Mucosa of descending colon (tissue), 3 donors: ENCODE measurements around the gene PPM1K. TPM values are rescaled to one million over a fixed set of nuclear protein-coding genes. Genes with fewer than 3 reads are reported as not detected.

ENCODE experiments used
- ATAC-seq: fragments of 200-7000 bp; cut with Tn5 transposase; one replicate; pipeline ENCODE4 v1.9.1; 2020; ENCODE audit warnings: mild to moderate bottlenecking, moderate library complexity
- DNase-seq, 3 donors: peaks; one replicate each; pipeline ENCODE4 v3.0.0-alpha.2; 2020
- H3K36me3 ChIP-seq: fragments of 200-600 bp; one replicate; pipeline ENCODE4 v1.8.0; 2021; ENCODE audit warnings: low read depth, mild to moderate bottlenecking
- H3K4me1 ChIP-seq: fragments of 200-600 bp; one replicate; pipeline ENCODE4 v1.8.0; 2021; ENCODE audit warnings: low read depth, mild to moderate bottlenecking
- H3K4me3 ChIP-seq: fragments of 200-600 bp; one replicate; pipeline ENCODE4 v1.8.0; 2021; ENCODE audit warnings: mild to moderate bottlenecking
- H3K9me3 ChIP-seq: fragments of 200-600 bp; one replicate; pipeline ENCODE4 v1.8.0; 2021; ENCODE audit warnings: mild to moderate bottlenecking
- CTCF ChIP-seq: fragments of 200-600 bp; IDR thresholded peaks from one replicate; pipeline ENCODE4 v1.8.0; 2022; ENCODE audit warnings: antibody characterized with exemption, mild to moderate bottlenecking
- intact Hi-C, 2 donors: fragments of 100-400 bp; cut with DNase I in 1 of 2; cut with micrococcal nuclease in 1 of 2; formaldehyde crosslinking; loops; one replicate each; pipeline versions ENCODE4 v1.11.0 to v1.11.1; 2022; cut with DNase I, micrococcal nuclease
- total RNA-seq, 3 donors: library from RNA; stranded (reverse); fragmentation: NEBNext Ultra II Directional in 2 of 3; extraction: Animal tissue kit (Norgen Biotek cat#: 25700) in 2 of 3; gene quantifications; one replicate each; pipeline versions ENCODE4 v1.2.1 to v1.2.4, GENCODE V29; 2021 to 2023
- donor health status: DM: no; HTN: no; CAD: no; lungs with moderate emphysema.
- donor health status: DM: no; HTN: no; CAD: no.
- donor health status: DM: no; HTN: yes; CAD: no.

PPM1K gene
- total RNA-seq, 3 donors from 2014 or later = 7.4 to 12.8 (median 9.0) TPM

DNA sequence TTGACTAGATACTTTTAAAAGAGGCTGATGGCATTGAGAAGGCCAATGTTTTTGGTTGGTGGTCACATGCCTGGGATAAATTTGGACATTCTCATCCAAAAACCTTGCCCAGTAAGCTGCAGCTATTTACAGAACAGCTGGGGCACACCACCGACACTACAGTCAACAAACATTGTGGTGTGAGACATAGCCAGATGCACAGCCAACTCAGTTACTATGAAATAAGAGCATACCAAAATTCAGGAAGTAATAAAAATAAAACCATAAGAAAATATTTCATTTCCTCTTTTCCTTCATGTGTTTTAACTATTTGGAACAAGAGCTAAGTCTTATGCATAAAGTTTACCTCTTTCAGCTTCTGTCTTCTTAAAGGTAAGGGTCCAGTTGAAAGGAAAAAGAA is 8.8 kb downstream of the PPM1K start:
- ATAC-seq = peak; percentile 79
- Histone ChIP-seq H3K36me3 (no peaks in the 10 kb centered on the region), H3K4me3 (no peak overlapping the region), H3K9me3 (no peaks in the 10 kb centered on the region), H3K4me1 (peaks cover 10% of the 10 kb centered on the region)
- no peak for TF ChIP-seq CTCF
- DNase-seq = peak in 1 of 3 donors; percentile 27
- intact Hi-C loops = no loop called here

- H3K36me3 ChIP-seq = no peaks in the 10 kb centered on the region
- DNase-seq (no peak), ATAC-seq (no peak)
- no peak for TF ChIP-seq CTCF
- no peaks in the 10 kb centered on the region for H3K9me3 ChIP-seq
- intact Hi-C loops = no loop called here
- H3K4me3 ChIP-seq = no peak overlapping the region
- peaks cover 5% of the 10 kb centered on the region for H3K4me1 ChIP-seq
Measured at GRCh38 chr4:88268913-88269312, 15.4 kb downstream of the PPM1K start.

GRCh38 chr4:88264336-88264735 is 20.0 kb downstream of the PPM1K start:
- Histone ChIP-seq H3K4me1 (peaks cover 5% of the 10 kb centered on the region), H3K36me3 (no peaks in the 10 kb centered on the region), H3K4me3 (no peak overlapping the region), H3K9me3 (no peaks in the 10 kb centered on the region)
- DNase-seq = no peak
- intact Hi-C loops = no loop called here
- no peak for TF ChIP-seq CTCF
- no peak for ATAC-seq

- intact Hi-C loops = no loop called here
- no peaks in the 10 kb centered on the region for H3K4me1 ChIP-seq
- ATAC-seq = no peak
- H3K9me3 ChIP-seq = no peaks in the 10 kb centered on the region
- H3K4me3 ChIP-seq = no peak overlapping the region
- TF ChIP-seq CTCF = no peak
- DNase-seq = no peak
- no peaks in the 10 kb centered on the region for H3K36me3 ChIP-seq
Measured at GRCh38 chr4:88257726-88258125, 26.6 kb downstream of the PPM1K start.

- ATAC-seq (no peak), DNase-seq (no peak)
- Histone ChIP-seq H3K4me1 (no peaks in the 10 kb centered on the region), H3K4me3 (no peak overlapping the region), H3K36me3 (no peaks in the 10 kb centered on the region), H3K9me3 (no peaks in the 10 kb centered on the region)
- TF ChIP-seq CTCF = no peak
- intact Hi-C loops = no loop called here
Measured at GRCh38 chr4:88255111-88255510, 29.2 kb downstream of the PPM1K start.

DNA sequence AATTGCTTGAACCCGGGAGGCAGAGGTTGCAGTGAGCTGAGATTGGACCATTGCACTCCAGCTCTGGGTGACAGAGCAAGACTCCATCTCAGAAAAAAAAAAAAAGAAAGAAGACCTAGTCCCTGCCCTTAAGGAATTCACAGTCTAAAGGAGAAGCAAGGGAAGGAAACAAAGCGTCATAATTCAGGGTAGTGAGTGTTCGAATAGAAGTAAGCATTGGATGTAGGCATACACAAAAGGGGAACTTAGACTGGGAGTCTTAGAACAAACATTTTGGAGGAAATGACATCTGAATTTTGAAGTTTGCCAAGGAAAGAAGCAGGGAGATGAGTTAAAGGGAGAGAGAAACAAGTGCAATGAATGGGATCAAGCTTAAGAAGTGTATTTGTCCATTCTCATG is 32.4 kb downstream of the PPM1K start:
- DNase-seq (no peak), ATAC-seq (no peak)
- no peaks in the 10 kb centered on the region for H3K36me3 ChIP-seq
- H3K4me3 ChIP-seq = no peak overlapping the region
- intact Hi-C loops = no loop called here
- H3K9me3 ChIP-seq = no peaks in the 10 kb centered on the region
- H3K4me1 ChIP-seq = no peaks in the 10 kb centered on the region
- TF ChIP-seq CTCF = no peak
